VCaP (cell line): ENCODE measurements around the gene NDUFA6.
"Not testable (repeated sequence)": the region's sequence is repeated elsewhere in the genome, so short reads cannot be mapped to it uniquely, and the experiment has no call there.

Experiments
- H3K27ac ChIP-seq: fragments of 450-650 bp; 2 replicates; pipeline ENCODE4 v1.5.1; 2017
- TF ChIP-seq, protein P1 (sequence below): fragments of 450-650 bp; conservative IDR thresholded peaks from 2 replicates; pipeline ENCODE4 v1.5.1; 2017; ENCODE audit warnings: mild to moderate bottlenecking, moderate library complexity

NDUFA6 gene

DNA sequence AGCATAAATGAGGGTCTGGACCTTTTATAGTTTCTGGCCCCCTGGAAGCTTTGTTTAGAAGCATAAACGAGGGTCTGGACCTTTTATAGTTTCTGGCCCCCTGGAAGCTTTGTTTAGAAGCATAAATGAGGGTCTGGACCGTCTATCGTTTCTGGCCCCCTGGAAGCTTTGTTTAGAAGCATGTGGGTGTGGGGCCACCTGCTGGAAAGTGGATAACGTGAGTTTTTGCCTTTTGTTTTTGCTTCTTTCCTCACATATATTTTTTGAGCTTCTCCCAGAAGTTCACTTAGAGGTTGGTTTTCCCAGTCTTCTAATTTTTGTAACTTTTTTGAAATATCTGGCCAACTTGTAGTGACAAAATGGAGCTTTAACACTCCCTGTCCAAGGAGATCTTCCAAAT is 22.2 kb upstream of the NDUFA6 start:
- TF ChIP-seq, protein P1, sequence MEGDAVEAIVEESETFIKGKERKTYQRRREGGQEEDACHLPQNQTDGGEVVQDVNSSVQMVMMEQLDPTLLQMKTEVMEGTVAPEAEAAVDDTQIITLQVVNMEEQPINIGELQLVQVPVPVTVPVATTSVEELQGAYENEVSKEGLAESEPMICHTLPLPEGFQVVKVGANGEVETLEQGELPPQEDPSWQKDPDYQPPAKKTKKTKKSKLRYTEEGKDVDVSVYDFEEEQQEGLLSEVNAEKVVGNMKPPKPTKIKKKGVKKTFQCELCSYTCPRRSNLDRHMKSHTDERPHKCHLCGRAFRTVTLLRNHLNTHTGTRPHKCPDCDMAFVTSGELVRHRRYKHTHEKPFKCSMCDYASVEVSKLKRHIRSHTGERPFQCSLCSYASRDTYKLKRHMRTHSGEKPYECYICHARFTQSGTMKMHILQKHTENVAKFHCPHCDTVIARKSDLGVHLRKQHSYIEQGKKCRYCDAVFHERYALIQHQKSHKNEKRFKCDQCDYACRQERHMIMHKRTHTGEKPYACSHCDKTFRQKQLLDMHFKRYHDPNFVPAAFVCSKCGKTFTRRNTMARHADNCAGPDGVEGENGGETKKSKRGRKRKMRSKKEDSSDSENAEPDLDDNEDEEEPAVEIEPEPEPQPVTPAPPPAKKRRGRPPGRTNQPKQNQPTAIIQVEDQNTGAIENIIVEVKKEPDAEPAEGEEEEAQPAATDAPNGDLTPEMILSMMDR, result peak; percentile 44
- not testable (repeated sequence) for H3K27ac ChIP-seq

DNA sequence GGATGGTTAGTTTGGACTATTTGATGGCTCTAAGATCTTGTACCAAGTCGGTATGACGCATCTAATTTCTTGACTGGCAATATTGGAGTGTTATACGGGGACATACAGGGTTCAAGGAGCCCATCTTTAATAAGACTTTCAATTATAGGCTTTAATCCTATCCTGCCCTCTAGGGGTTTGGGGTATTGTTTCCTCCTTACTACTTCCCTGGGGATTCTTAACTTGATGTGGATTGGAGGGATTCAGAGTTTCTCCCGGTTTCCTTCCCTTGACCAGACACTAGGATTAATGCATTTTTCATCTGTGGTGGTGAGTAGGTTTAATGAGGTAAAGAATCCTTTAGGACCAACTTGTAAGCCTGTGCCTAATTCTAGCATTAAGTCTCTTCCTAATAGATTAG is 21.2 kb upstream of the NDUFA6 start:
- TF ChIP-seq, protein P1, result no peak
- H3K27ac ChIP-seq, result no peak overlapping the region

DNA sequence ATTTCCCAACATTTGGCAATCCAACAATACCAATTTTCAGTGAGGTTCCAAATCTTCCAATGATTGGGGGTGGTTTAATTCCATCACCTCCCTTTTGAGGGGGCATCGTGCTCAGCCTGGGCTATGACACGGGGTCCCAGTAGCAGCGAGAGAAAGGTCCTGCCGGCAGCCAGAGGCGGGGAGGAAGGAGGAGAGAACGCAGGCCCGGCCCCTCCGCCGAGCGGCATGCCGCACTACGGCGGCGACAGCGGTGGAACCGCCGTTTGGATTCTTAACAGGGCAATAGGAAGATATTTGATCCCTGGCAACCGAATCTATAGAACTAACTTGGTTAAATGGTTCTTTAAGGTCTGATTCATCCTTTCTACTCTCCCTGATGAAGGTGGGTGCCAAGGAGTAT is 18.3 kb upstream of the NDUFA6 start:
- H3K27ac ChIP-seq, result no peak overlapping the region
- TF ChIP-seq, protein P1, result no peak

DNA sequence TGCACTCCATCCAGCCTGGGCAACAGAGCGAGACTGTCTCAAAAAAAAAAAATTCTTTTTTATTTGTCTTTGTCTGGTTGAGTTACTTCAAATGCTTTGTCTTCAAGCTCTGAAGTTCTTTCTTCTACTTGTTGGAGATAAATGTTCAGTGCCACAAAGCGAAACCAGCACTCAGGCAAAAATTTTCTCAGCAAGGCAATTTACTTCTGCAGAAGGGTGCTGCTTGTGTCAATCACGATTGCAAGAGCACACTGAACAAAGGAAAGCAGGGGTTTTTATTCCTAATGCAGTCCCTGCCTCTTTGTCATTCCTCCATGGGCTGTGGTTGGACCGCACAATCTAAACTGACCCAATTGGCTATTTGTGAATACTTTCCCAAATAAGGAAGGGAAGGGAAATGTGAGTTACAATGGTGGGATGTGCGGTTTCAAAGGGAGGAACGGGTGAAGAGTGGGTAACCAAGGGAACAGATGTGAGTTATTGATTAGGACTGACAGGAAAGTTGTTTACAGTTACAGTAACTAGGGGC is 13.8 kb upstream of the NDUFA6 start:
- H3K27ac ChIP-seq, result not testable (repeated sequence)

DNA sequence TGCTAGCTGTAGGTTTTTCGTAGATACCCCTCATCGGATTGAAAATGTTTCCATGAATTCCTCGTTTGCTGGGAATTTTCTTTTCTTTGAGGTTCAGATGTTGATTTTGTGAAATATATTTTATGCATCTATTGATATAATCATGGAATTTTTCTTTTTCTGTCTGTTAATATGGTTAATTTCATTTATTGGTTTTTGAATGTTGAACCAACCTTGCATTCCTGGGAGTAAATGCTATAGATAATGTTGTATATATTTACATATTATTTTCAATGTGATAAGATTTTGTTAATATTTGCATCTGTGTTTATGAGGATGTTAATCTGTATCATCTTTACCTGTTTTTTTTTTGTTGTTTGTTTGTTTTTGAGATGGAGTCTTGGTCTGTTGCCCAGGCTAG is 10.6 kb upstream of the NDUFA6 start:
- TF ChIP-seq, protein P1, result no peak
- H3K27ac ChIP-seq, result no peak overlapping the region

DNA sequence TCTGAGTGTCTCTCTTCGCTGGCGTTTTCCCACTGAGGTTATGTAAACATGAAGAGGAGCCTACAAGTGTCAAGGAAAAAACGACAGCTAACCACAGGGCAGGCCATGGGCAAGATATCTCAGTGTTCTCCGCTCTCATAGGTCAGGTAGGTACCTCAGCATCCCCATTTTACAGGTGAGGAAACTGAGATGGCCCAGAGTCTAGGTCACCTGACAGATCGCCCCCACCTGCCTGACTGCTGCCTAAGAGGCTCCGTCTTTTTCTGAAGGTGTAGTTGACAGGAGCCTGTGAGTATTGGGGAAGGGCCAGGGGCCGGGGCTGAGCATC is 847 bp upstream of the NDUFA6 start:
- peak overlapping the region; percentile 95 for H3K27ac ChIP-seq

DNA sequence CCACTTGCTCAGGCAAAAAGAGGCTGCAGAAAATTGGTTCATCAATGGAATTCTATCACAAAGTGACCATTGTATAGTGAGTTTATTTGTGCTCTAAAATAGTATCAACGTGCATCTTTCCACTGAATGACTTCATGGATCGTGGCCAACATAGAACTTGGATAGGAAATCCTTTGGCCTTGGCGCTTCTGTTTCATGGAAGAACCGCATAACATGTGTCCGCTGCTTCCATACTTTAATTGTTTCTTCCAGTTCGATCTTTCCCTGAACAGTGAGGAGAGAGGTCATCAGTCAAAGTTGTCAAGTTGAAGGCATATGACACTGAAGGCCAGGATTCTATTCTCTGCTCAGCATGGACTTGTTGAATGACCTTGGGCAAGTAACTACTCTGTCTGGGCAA is 4.5 kb downstream of the NDUFA6 start:
- TF ChIP-seq, protein P1, result no peak
- no peak overlapping the region for H3K27ac ChIP-seq

More for the DNA sequence above, 847 bp upstream of the NDUFA6 start:
- TF ChIP-seq, protein P1, result no peak

DNA sequence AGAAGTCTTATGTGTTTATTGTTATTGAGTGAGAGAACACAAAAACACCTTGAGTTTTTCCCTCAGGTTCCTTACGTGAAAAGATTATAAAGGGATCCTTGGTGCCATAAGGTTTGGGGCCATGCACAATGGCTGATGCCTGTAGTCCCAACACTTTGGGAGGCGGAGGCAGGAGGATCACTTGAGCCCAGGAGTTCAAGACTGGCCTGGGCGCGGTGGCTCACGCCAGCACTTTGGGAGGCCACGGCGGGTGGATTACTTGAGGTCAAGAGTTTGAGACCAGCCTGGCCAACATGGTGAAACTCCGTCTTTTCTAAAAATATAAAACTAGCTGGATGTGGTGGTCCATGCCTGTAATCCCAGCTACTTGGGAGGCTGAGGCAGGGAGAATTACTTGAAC is 5.7 kb downstream of the NDUFA6 start:
- TF ChIP-seq, protein P1, result no peak
- no peak overlapping the region for H3K27ac ChIP-seq
